Measurements from ENCODE around the gene PNMA8A. TPM values are rescaled to one million over a fixed set of nuclear protein-coding genes. Genes with fewer than 3 reads are reported as not detected.
A peak's percentile ranks its signal among the peaks of the same experiment; 100 is the strongest.
"Not testable (repeated sequence)": the region's sequence is repeated elsewhere in the genome, so short reads cannot be mapped to it uniquely, and the experiment has no call there.

PNMA8A gene
- total RNA-seq, 1 experiment from 2014 or later, result not detected

DNA sequence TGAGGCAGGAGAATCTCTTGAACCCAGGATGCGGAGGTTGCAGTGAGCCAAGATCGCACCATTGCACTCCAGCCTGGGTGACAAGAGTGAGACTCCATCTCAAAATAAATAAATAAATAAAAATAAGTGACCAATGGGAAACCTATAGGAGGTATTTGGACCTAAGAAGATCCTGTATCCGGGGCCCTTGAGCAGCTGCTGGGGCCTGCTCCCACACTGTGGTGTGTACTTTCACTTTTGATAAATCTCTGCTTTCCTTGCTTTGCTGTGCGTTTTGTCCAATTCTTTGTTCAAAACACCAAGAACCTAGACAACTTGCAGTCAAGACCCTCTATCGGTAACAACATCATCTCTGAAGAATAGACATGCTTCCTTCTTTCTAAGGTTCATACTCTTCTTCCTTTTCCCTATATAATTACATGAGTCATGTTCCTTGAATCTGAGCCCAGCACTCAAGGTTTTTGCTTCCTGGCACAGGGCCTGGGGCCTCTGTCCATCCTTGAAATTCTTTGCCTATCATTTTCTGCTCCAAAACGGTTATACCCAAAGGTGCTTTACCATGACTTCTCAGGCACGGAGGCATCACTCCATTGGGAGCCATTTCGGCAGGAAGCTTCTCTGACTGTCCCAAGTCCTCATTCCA, 28.4 kb downstream of the PNMA8A start:
- no peaks in the 10 kb centered on the region for H3K9me2 ChIP-seq (replicated peaks; ENCODE audit: insufficient read depth, low read length)
- H2AFZ ChIP-seq (ENCODE audit: low read length), result no peak overlapping the region
- H3K27me3 ChIP-seq (ENCODE audit: low read length), result no peaks in the 10 kb centered on the region
- H3K79me2 ChIP-seq (ENCODE audit: low read length), result no peaks in the 10 kb centered on the region
- H3K36me3 ChIP-seq (ENCODE audit: insufficient read depth, low read length), result no peaks in the 10 kb centered on the region
- H3K27ac ChIP-seq (ENCODE audit: low read length), result no peak overlapping the region
- no peak overlapping the region for H3K9ac ChIP-seq (ENCODE audit: low read length)
- no peaks in the 10 kb centered on the region for H3K9me3 ChIP-seq (ENCODE audit: low read length)
- H3K4me1 ChIP-seq (ENCODE audit: low read length), result peaks cover 13% of the 10 kb centered on the region
- H3K4me3 ChIP-seq (ENCODE audit: low read length), result no peak overlapping the region
- no peak overlapping the region for H3K4me2 ChIP-seq (ENCODE audit: low read depth, low read length, poor library complexity, severe bottlenecking)
- no peaks in the 10 kb centered on the region for H4K20me1 ChIP-seq (ENCODE audit: insufficient read depth, low read depth, low read length)
- DNase-seq, result no peak

DNA sequence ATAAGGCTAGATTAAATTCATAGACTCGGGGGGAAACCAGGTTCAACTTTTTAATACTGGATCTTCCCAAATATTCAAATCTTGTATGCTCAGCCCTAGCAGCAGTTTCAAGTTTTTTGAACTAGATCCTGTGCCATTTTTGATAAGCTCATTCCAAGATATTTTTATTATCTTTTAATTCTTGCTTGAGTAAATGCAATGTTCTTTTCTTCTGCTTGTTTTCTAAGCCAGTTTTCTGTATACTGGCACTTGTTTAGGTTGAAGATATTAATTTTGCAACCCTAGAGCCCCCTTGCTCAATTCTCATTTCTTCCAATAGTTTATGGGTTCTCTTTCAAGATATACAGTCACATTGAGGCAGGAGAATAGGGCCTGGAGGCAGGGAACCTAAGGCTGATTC, 29.5 kb downstream of the PNMA8A start:
- Histone ChIP-seq H3K4me1 (ENCODE audit: low read length) (peaks cover 2% of the 10 kb centered on the region), H3K79me2 (ENCODE audit: low read length) (no peaks in the 10 kb centered on the region), H3K27ac (ENCODE audit: low read length) (no peak overlapping the region), H2AFZ (ENCODE audit: low read length) (no peak overlapping the region), H3K36me3 (ENCODE audit: insufficient read depth, low read length) (no peaks in the 10 kb centered on the region), H3K9ac (ENCODE audit: low read length) (no peak overlapping the region), H3K27me3 (ENCODE audit: low read length) (no peaks in the 10 kb centered on the region), H3K9me2 (replicated peaks; ENCODE audit: insufficient read depth, low read length) (no peaks in the 10 kb centered on the region), H3K4me3 (ENCODE audit: low read length) (no peak overlapping the region), H4K20me1 (ENCODE audit: insufficient read depth, low read depth, low read length) (no peaks in the 10 kb centered on the region), H3K9me3 (ENCODE audit: low read length) (no peaks in the 10 kb centered on the region), H3K4me2 (ENCODE audit: low read depth, low read length, poor library complexity, severe bottlenecking) (no peak overlapping the region)
- no peak for DNase-seq

DNA sequence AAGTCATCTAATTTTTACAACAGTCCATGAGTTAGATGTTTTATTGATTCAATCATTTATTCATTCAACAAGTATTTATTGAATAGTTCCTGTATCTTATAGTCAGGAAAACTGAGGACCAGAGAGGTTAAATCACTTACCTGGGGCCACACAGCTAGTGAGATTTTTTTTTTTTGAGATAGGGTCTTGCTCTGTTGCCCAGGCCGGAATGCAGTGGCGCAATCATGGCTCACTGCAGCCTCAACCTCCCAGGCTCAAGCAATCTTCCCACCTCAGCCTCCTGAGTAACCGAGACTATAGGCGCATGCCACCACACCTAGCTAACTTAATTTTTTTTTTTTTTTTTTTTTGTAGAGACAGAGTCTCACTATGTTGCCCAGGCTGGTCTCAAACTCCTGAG, 35.7 kb downstream of the PNMA8A start:
- not testable (repeated sequence) for H3K4me1 ChIP-seq (ENCODE audit: low read length); H3K9me2 ChIP-seq (replicated peaks; ENCODE audit: insufficient read depth, low read length); H3K79me2 ChIP-seq (ENCODE audit: low read length); H3K36me3 ChIP-seq (ENCODE audit: insufficient read depth, low read length); H3K9me3 ChIP-seq (ENCODE audit: low read length); H3K27ac ChIP-seq (ENCODE audit: low read length); H3K27me3 ChIP-seq (ENCODE audit: low read length); H3K9ac ChIP-seq (ENCODE audit: low read length); H2AFZ ChIP-seq (ENCODE audit: low read length); DNase-seq; H3K4me2 ChIP-seq (ENCODE audit: low read depth, low read length, poor library complexity, severe bottlenecking); H4K20me1 ChIP-seq (ENCODE audit: insufficient read depth, low read depth, low read length); H3K4me3 ChIP-seq (ENCODE audit: low read length)

DNA sequence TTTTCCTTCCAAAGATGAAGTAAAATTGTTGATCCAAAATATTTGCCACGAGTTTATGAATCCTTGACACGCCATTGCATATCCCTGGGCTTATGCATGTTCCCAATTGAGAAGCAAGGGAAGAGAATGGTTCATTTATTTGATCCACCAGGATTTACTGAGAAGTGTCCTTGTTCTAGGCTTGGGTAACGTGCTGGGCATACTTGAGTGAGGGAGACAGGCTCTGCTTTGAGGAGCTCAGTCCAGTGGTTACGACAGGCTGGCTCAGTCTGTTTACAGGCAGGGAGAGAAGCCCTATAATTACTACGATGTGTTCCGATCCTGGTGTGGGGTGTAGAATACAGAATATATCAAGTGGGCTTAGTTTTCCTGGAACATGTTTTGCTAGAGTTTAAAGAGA, 36.4 kb downstream of the PNMA8A start:
- Histone ChIP-seq H4K20me1 (ENCODE audit: insufficient read depth, low read depth, low read length) (no peaks in the 10 kb centered on the region), H3K9me3 (ENCODE audit: low read length) (no peaks in the 10 kb centered on the region), H3K27ac (ENCODE audit: low read length) (no peak overlapping the region), H3K27me3 (ENCODE audit: low read length) (no peaks in the 10 kb centered on the region), H3K9ac (ENCODE audit: low read length) (no peak overlapping the region), H3K4me3 (ENCODE audit: low read length) (no peak overlapping the region), H3K79me2 (ENCODE audit: low read length) (no peaks in the 10 kb centered on the region), H3K4me2 (ENCODE audit: low read depth, low read length, poor library complexity, severe bottlenecking) (no peak overlapping the region), H2AFZ (ENCODE audit: low read length) (no peak overlapping the region), H3K4me1 (ENCODE audit: low read length) (no peaks in the 10 kb centered on the region), H3K36me3 (ENCODE audit: insufficient read depth, low read length) (no peaks in the 10 kb centered on the region), H3K9me2 (replicated peaks; ENCODE audit: insufficient read depth, low read length) (no peaks in the 10 kb centered on the region)
- no peak for DNase-seq

DNA sequence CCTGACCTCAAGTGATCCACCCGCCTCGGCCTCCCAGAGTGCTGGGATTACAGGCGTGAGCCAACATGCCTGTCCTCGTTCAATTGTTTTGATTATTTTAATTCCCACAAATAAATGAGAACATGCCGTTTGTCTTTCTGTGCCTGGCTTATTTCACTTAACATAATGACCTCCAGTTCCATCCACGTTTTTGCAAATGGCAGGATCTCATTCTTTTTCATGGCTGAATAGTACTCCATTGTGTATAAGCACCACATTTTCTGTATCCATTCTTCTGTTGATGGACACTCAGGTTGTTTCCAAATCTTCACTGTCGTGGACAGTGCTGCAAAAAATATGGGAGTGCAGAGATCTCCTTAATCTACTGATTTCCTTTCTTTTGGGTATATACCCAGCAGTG, 37.9 kb downstream of the PNMA8A start:
- H3K36me3 ChIP-seq (ENCODE audit: insufficient read depth, low read length); H3K9ac ChIP-seq (ENCODE audit: low read length); H3K27ac ChIP-seq (ENCODE audit: low read length); H2AFZ ChIP-seq (ENCODE audit: low read length); H3K4me2 ChIP-seq (ENCODE audit: low read depth, low read length, poor library complexity, severe bottlenecking); H4K20me1 ChIP-seq (ENCODE audit: insufficient read depth, low read depth, low read length); H3K79me2 ChIP-seq (ENCODE audit: low read length); H3K9me2 ChIP-seq (replicated peaks; ENCODE audit: insufficient read depth, low read length); DNase-seq; H3K4me1 ChIP-seq (ENCODE audit: low read length); H3K9me3 ChIP-seq (ENCODE audit: low read length); H3K27me3 ChIP-seq (ENCODE audit: low read length); H3K4me3 ChIP-seq (ENCODE audit: low read length): not testable (repeated sequence)

DNA sequence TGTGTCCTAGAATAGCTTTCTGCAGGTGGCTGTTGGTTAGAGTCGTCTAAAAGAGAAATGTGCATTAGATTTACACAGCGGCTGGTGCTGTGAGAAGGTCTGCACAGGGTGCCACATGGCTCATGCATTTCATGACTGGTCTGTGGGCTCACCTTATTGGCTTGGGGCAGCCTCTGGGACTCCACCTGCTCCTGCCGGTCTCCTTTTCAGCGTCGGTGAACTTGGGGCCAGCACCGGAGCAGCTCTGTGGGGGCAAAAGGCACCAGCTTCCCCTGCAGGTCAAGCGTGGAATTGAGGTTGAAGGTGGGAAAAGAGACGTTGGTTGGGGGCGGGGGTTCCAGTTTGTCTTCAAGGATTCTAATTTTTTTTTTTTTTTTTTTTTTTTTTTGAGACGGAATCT, 39.5 kb downstream of the PNMA8A start:
- Histone ChIP-seq H4K20me1 (ENCODE audit: insufficient read depth, low read depth, low read length) (no peaks in the 10 kb centered on the region), H3K9me3 (ENCODE audit: low read length) (no peaks in the 10 kb centered on the region), H3K9me2 (replicated peaks; ENCODE audit: insufficient read depth, low read length) (no peaks in the 10 kb centered on the region), H3K79me2 (ENCODE audit: low read length) (no peaks in the 10 kb centered on the region), H3K27ac (ENCODE audit: low read length) (no peak overlapping the region), H2AFZ (ENCODE audit: low read length) (no peak overlapping the region), H3K9ac (ENCODE audit: low read length) (no peak overlapping the region), H3K4me2 (ENCODE audit: low read depth, low read length, poor library complexity, severe bottlenecking) (no peak overlapping the region), H3K4me3 (ENCODE audit: low read length) (no peak overlapping the region), H3K4me1 (ENCODE audit: low read length) (peaks cover 2% of the 10 kb centered on the region; the same call in 1 of the 2 replicates), H3K36me3 (ENCODE audit: insufficient read depth, low read length) (no peaks in the 10 kb centered on the region), H3K27me3 (ENCODE audit: low read length) (no peaks in the 10 kb centered on the region)
- no peak for DNase-seq

DNA sequence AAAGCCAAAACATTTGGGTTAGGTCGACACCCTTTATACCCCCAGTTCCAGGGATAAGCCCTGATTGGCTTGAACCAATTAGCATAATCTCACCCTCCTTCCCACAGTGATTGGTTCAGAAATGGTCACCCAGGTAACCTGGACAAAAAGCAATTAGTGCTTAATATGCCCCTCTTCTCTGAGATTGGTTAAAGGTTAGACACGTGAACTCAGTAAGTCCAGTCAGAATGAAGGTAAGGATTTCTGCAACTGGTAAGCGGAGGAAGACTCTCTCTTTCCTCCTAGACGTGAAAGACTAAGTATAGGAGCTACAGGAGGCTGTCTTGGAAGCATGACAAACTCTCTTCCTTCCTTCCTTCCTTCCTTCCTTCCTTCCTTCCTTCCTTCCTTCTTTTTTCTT, 41.4 kb downstream of the PNMA8A start:
- DNase-seq, result peak; percentile 51

DNA sequence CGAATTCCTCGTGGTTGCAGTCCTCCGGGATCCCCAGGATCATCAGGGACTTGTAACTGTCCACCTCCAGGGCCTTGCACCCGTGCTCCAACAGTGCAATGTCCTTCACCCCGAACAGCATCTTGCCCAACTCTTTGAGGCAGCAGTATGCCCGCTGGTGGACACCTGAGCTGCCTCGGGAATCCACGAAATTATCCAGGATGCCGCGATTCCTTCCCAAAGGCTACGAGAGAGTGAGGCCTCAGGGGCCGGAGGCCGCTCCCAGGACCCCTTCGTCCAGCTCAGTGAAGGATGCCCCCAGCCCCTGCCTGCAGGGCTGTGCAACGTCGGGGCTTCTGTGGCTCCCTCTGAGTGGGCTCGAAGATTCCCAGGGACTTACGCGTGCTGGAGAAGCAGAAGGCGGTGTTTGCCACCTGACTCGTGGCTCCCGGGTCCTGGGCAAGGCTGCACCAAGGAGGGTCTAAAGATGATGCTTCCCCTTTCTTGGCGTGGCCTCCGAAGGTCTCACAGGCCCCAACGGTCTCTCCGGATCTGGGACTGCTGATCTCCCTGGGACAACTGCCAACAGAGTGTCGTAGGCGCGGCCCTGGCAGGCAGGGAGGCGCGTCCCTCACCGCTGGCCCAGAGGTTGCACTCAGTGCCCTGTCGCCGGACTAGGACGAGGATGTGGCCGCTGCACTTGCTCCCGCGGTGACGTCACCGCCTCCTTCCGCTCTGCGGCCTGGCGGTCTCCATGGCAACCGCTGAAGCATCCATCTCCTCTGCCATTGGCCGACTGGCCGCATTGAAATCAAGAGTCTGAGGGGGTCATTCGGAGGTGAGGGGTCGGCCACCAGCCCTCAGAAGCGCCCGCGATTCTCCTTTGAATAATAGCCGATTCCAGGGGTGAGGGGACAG, 42.9 kb downstream of the PNMA8A start, which contains the start of gene PNMA8C:
PNMA8C (minus strand) TSS at position 698 of the 897 bp plus-strand sequence; CDS start at position 121, 577 bp downstream.
- Histone ChIP-seq H2AFZ (ENCODE audit: low read length) (no peak within 1 kb of the TSS), H3K9ac (ENCODE audit: low read length) (no peak within 1 kb of the TSS), H3K4me3 (ENCODE audit: low read length) (no peak within 1 kb of the TSS), H3K4me2 (ENCODE audit: low read depth, low read length, poor library complexity, severe bottlenecking) (no peak within 1 kb of the TSS), H3K27me3 (ENCODE audit: low read length) (no peaks in the 10 kb centered on the region), H3K27ac (ENCODE audit: low read length) (no peak within 1 kb of the TSS), H3K4me1 (ENCODE audit: low read length) (peaks cover 3% of the 10 kb centered on the region; the same call in 1 of the 2 replicates), H3K9me3 (ENCODE audit: low read length) (no peaks in the 10 kb centered on the region), H3K36me3 (ENCODE audit: insufficient read depth, low read length) (no peaks in the 10 kb centered on the region), H3K79me2 (ENCODE audit: low read length) (no peaks in the 10 kb centered on the region), H4K20me1 (ENCODE audit: insufficient read depth, low read depth, low read length) (no peaks in the 10 kb centered on the region), H3K9me2 (replicated peaks; ENCODE audit: insufficient read depth, low read length) (no peaks in the 10 kb centered on the region)
- no peak for DNase-seq

More for the DNA sequence above, 41.4 kb downstream of the PNMA8A start:
- Histone ChIP-seq H3K4me1 (ENCODE audit: low read length) (peaks cover 3% of the 10 kb centered on the region; the same call in 1 of the 2 replicates), H3K36me3 (ENCODE audit: insufficient read depth, low read length) (no peaks in the 10 kb centered on the region), H4K20me1 (ENCODE audit: insufficient read depth, low read depth, low read length) (no peaks in the 10 kb centered on the region), H3K9ac (ENCODE audit: low read length) (no peak overlapping the region), H3K4me3 (ENCODE audit: low read length) (no peak overlapping the region), H3K9me2 (replicated peaks; ENCODE audit: insufficient read depth, low read length) (no peaks in the 10 kb centered on the region), H3K4me2 (ENCODE audit: low read depth, low read length, poor library complexity, severe bottlenecking) (no peak overlapping the region), H3K27me3 (ENCODE audit: low read length) (no peaks in the 10 kb centered on the region), H3K27ac (ENCODE audit: low read length) (no peak overlapping the region), H3K79me2 (ENCODE audit: low read length) (no peaks in the 10 kb centered on the region), H2AFZ (ENCODE audit: low read length) (no peak overlapping the region), H3K9me3 (ENCODE audit: low read length) (no peaks in the 10 kb centered on the region)
